BLaER1 treated with 17β-estradiol and CSF1 and Interleukin-3, amounts not matched to agents 10 nM and 100 nM (cell line): ENCODE measurements around the gene CNR2.
"Not testable (repeated sequence)": the region's sequence is repeated elsewhere in the genome, so short reads cannot be mapped to it uniquely, and the experiment has no call there.

Experiments
- H3K27ac ChIP-seq, 11 experiments: shearing (Covaris generic); formaldehyde crosslinking; 2 replicates each; pipeline ENCODE4 v1.8.1; 2022
- H3K27me3 ChIP-seq, 11 experiments: shearing (Covaris generic); formaldehyde crosslinking; 2 replicates each; pipeline ENCODE4 v1.8.1; 2022
- H3K36me3 ChIP-seq, 11 experiments: shearing (Covaris generic); formaldehyde crosslinking; 2 replicates each; pipeline ENCODE4 v1.8.1; 2022
- H3K4me1 ChIP-seq, 10 experiments: shearing (Covaris generic); formaldehyde crosslinking; 2 replicates each; pipeline ENCODE4 v1.8.1; 2022
- H3K4me2 ChIP-seq, 11 experiments: shearing (Covaris generic); formaldehyde crosslinking; 2 replicates each; pipeline ENCODE4 v1.8.1; 2022
- H3K4me3 ChIP-seq, 10 experiments: shearing (Covaris generic); formaldehyde crosslinking; 2 replicates each; pipeline ENCODE4 v1.8.1; 2022
- H3K9ac ChIP-seq, 11 experiments: shearing (Covaris generic); formaldehyde crosslinking; 2 replicates each; pipeline ENCODE4 v1.8.1; 2022
- H3K9me3 ChIP-seq, 11 experiments: shearing (Covaris generic); formaldehyde crosslinking; replicated peaks in 1 of 11; 2 replicates each; pipeline ENCODE4 v1.8.1; 2022
- H4K20me1 ChIP-seq, 11 experiments: shearing (Covaris generic); formaldehyde crosslinking; 2 replicates each; pipeline ENCODE4 v1.8.1; 2022
- Cebpa-rat ChIP-seq, 11 experiments: shearing (Covaris generic); IDR thresholded peaks; 2 replicates each; pipeline ENCODE4 v1.8.1; 2022

The CNR2 gene

DNA sequence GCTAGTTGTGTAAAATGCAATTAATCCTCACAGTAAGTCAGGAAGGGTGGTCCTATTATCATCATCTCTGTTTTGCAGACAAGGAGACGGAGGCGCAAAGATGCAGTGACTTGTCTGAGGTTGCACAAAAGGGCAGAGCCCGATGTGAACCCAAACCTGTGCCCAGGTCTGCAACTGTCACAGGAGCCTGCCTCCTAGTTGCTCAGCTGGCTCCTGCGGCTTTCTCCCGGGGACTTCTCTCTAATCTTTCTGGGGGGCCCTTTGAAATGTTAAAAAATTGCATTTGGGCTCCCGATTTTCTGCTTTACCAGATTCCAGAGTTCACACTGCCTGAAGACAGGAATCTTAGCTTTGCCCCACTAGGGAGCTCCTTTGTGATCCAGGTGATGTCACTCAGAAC is 9.4 kb downstream of the CNR2 start:
- TF ChIP-seq Cebpa-rat (IDR thresholded peaks at IDR 0.05) = no peak
- Histone ChIP-seq H3K36me3 (peaks cover 0 to 10% (median 0%) of the 10 kb centered on the region in 11 experiments; a peak in 1 of 22 replicates), H3K27ac (no peak overlapping the region), H3K27me3 (peaks cover 34 to 57% (median 53%) of the 10 kb centered on the region in 11 experiments), H3K4me3 (no peak overlapping the region), H4K20me1 (peaks cover 0 to 5% (median 0%) of the 10 kb centered on the region in 11 experiments; a peak in 1 of 22 replicates), H3K4me2 (no peak overlapping the region), H3K9me3 (peaks cover 0 to 25% (median 15%) of the 10 kb centered on the region in 11 experiments; a peak in 15 of 22 replicates), H3K4me1 (peaks cover 10 to 33% (median 23%) of the 10 kb centered on the region in 10 experiments), H3K9ac (no peak overlapping the region)

DNA sequence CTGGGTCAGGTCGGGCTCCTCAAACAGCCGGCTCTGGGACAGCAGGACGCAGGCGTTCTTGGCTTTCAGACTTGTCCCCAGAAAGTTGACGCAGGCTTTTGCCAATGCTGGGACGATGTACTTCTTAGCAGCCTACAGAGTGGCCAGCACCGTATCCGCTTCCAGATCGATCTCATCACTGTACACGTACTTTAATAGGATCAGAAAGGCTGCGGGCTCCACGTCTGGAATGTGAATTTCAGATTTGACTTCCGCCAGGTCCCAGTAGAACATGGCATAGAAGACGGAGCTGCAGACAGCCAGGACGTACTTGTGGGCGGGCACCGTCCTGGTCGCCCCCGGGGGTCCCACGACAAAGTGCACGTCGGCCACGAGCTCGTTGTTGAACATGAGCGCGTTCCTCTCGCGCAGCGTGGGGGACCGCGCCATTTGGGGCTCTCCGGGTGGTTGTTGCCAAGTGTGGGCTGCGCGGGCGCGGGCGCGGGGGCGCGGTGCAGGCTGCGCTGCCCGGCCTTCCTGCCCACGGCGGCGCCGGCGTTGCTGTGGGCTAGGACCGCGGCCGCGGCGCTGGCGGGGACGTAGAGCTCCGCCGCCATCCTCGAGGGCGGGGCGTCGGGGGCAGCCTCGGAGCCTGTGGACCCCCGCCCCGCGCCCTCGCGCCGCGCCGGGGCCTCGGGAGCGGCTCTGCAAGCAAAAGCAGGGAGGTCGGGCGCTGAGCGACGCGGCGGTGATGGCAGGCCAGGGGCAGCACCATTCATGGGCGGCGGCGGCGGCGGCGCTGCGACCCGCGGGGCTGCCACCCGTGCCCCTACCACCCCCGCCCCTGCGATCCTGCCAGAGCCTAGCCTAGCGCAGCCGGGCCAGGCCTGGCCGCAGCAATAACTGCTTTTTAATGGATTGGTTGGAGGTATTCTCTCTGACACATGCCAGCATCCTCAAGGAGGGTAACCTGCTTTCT is 10.6 kb downstream of the CNR2 start:
- H3K27me3 ChIP-seq = peaks cover 34 to 57% (median 53%) of the 10 kb centered on the region in 11 experiments
- H3K9me3 ChIP-seq = peaks cover 0 to 25% (median 15%) of the 10 kb centered on the region in 11 experiments; a peak in 15 of 22 replicates
- H3K4me1 ChIP-seq = peaks cover 4 to 26% (median 16%) of the 10 kb centered on the region in 10 experiments; a peak in 19 of 20 replicates
- H3K9ac ChIP-seq = peak overlapping the region in 3 of 11 experiments; percentile 18 to 50 (median 38); a peak in 3 of 22 replicates
- peak overlapping the region in 7 of 10 experiments; percentile 15 to 39 (median 25); a peak in 8 of 20 replicates for H3K4me3 ChIP-seq
- no peak for TF ChIP-seq Cebpa-rat (IDR thresholded peaks at IDR 0.05)
- H3K27ac ChIP-seq = no peak overlapping the region
- H4K20me1 ChIP-seq = peaks cover 0 to 5% (median 0%) of the 10 kb centered on the region in 11 experiments; a peak in 1 of 22 replicates
- peak overlapping the region in 9 of 11 experiments; percentile 18 to 64 (median 34); a peak in 13 of 22 replicates for H3K4me2 ChIP-seq
- H3K36me3 ChIP-seq = peaks cover 0 to 10% (median 0%) of the 10 kb centered on the region in 11 experiments; a peak in 1 of 22 replicates

DNA sequence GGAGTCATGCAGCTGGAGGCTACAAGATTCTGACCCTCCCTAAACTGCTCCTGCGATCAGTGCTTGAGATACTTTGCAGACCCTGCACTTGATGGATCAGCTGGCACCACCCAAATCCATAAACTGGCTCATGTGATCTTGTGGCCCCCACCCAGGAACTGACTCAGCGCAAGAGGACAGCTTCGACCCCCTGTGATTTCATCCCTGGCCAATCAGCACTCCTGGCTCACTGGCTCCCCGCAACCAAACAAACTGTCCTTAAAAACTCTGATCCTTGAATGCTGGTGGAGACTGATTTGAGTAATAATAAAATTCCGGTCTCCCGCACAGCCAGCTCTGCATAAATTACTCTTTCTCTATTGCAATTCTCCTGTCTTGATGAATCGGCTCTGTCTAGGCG is 13.1 kb downstream of the CNR2 start:
- Histone ChIP-seq H3K4me1 (peaks cover 22 to 50% (median 34%) of the 10 kb centered on the region in 10 experiments), H3K9me3 (peaks cover 0 to 25% (median 15%) of the 10 kb centered on the region in 11 experiments; a peak in 15 of 22 replicates), H3K27me3 (peaks cover 29 to 45% (median 43%) of the 10 kb centered on the region in 11 experiments), H3K36me3 (peaks cover 0 to 10% (median 0%) of the 10 kb centered on the region in 11 experiments; a peak in 1 of 22 replicates), H3K4me2 (peak overlapping the region in 3 of 11 experiments; percentile 9 to 41 (median 19); a peak in 2 of 22 replicates)
- not testable (repeated sequence) for H3K27ac ChIP-seq, H3K9ac ChIP-seq, H4K20me1 ChIP-seq, H3K4me3 ChIP-seq

DNA sequence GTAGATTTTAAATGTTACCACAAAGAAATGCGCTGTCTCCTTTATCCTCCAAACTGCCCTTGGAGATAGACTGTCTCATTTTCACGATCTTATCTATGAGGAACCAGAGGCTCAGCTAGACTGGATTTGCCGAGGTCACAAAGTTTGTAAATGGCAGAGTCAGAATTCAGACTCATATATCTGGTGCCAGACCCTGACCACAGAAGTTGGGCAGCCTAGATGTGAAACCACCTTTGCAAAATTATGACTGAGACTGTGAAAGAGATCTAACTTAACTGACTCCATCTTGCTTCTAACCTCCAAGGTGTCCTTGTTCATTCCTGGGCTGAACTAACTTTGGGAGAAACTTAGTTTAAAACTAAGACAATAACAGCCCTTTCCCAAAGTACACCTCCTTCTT is 14.1 kb downstream of the CNR2 start:
- Histone ChIP-seq H3K9me3 (peaks cover 0 to 25% (median 15%) of the 10 kb centered on the region in 11 experiments; a peak in 15 of 22 replicates), H3K9ac (no peak overlapping the region), H3K27ac (peak overlapping the region in 1 of 11 experiments; percentile 33; a peak in 3 of 22 replicates), H3K4me2 (peak overlapping the region in 3 of 11 experiments; percentile 33 to 53 (median 37); a peak in 5 of 22 replicates), H3K27me3 (peaks cover 20 to 36% (median 33%) of the 10 kb centered on the region in 11 experiments), H3K4me1 (peaks cover 27 to 54% (median 39%) of the 10 kb centered on the region in 10 experiments), H3K4me3 (no peak overlapping the region), H4K20me1 (peaks cover 0 to 5% (median 0%) of the 10 kb centered on the region in 11 experiments; a peak in 1 of 22 replicates), H3K36me3 (peaks cover 0 to 10% (median 0%) of the 10 kb centered on the region in 11 experiments; a peak in 1 of 22 replicates)
- TF ChIP-seq Cebpa-rat (IDR thresholded peaks at IDR 0.05) = no peak

DNA sequence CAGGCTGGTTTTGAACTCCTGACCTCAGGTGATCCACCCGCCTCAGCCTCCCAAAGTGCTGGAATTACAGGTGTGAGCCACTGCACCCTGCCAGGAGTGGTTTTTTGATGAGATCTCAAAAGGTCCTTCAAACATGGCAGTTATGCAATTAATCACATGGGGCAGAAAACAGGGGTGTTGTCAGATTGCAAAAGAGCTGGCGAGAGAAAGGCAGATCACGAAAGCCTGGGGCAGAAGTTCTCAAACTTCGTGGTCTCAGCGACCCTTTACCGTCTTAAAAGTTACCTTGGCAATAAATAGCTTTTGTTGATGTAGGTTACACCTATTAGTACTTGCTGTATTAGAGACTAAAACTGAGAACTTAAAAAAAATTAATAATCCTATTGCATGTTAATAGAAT is 16.1 kb downstream of the CNR2 start:
- peak overlapping the region in 10 of 11 experiments; percentile 36 to 83 (median 66); a peak in 19 of 22 replicates for H3K27ac ChIP-seq
- peak overlapping the region in 7 of 11 experiments; percentile 18 to 62 (median 44); a peak in 9 of 22 replicates for H3K9ac ChIP-seq
- H3K9me3 ChIP-seq = peaks cover 0 to 16% (median 5%) of the 10 kb centered on the region in 11 experiments; a peak in 10 of 22 replicates
- H3K4me3 ChIP-seq = no peak overlapping the region
- TF ChIP-seq Cebpa-rat (IDR thresholded peaks at IDR 0.05) = peak in 3 of 11 experiments; percentile 27 to 30 (median 28); a peak in 3 of 22 replicates
- H3K36me3 ChIP-seq = peaks cover 0 to 4% (median 0%) of the 10 kb centered on the region in 11 experiments; a peak in 1 of 22 replicates
- H3K4me2 ChIP-seq = peak overlapping the region; percentile 47 to 77 (median 64)
- peaks cover 0 to 16% (median 13%) of the 10 kb centered on the region in 11 experiments; a peak in 21 of 22 replicates for H3K27me3 ChIP-seq
- no peaks in the 10 kb centered on the region for H4K20me1 ChIP-seq
- H3K4me1 ChIP-seq = peaks cover 37 to 66% (median 44%) of the 10 kb centered on the region in 10 experiments

DNA sequence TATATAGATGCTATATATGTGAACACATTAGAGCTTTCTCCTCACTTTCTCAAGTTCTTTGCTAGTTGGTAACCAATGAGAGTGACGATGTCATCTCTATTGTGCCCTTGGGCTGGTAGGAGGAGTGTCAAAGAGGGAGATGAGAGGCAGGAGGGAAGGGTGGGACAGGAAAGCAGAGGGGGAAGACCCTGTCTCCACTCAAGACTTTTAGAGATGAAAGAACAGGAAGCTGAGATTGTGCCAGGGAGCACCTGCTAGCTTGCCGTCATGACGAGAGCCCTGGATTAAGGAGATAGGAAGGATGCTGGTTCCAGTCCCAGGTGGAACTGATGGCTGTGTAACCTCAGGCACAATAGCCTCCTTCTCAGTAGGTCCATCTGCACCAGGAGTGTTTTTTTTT is 16.7 kb downstream of the CNR2 start:
- H3K4me3 ChIP-seq = no peak overlapping the region
- peak overlapping the region; percentile 27 to 83 (median 66); a peak in 21 of 22 replicates for H3K27ac ChIP-seq
- H3K4me1 ChIP-seq = peaks cover 37 to 71% (median 46%) of the 10 kb centered on the region in 10 experiments
- TF ChIP-seq Cebpa-rat (IDR thresholded peaks at IDR 0.05) = no peak
- 0 out of 22 replicates have a peak, but pooled peaks cover 0 to 3% (median 0%) of the 10 kb centered on the region in 11 experiments for H3K36me3 ChIP-seq
- H4K20me1 ChIP-seq = no peaks in the 10 kb centered on the region
- H3K9me3 ChIP-seq = peaks cover 0 to 10% (median 4%) of the 10 kb centered on the region in 11 experiments; a peak in 4 of 22 replicates
- peaks cover 0 to 10% (median 7%) of the 10 kb centered on the region in 11 experiments; a peak in 17 of 22 replicates for H3K27me3 ChIP-seq
- H3K4me2 ChIP-seq = peak overlapping the region; percentile 47 to 77 (median 64)
- peak overlapping the region in 6 of 11 experiments; percentile 4 to 62 (median 35); a peak in 7 of 22 replicates for H3K9ac ChIP-seq

DNA sequence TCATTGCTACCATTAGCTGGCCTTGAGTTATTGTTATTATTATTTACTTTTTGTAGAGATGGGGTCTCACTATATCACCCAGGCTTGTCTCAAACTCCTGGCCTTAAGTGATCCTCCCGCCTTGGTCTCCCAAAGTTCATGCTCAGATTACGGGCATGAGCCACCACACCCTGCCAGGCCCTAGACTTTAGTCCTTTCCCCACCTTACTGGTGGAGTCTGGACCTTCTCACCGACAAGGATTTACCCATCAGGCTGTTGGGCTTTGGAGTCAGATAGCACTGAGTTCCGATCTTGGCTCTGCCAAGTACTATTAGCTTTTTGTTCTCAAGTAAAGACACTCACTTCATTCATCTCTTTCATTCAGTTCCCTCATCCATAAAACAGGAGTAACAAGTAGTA is 17.2 kb downstream of the CNR2 start:
- peak overlapping the region; percentile 36 to 83 (median 66); a peak in 20 of 22 replicates for H3K27ac ChIP-seq
- H4K20me1 ChIP-seq = no peaks in the 10 kb centered on the region
- H3K4me2 ChIP-seq = peak overlapping the region; percentile 47 to 77 (median 64); a peak in 20 of 22 replicates
- peak overlapping the region in 5 of 11 experiments; percentile 1 to 56 (median 44); a peak in 5 of 22 replicates for H3K9ac ChIP-seq
- no peak for TF ChIP-seq Cebpa-rat (IDR thresholded peaks at IDR 0.05)
- peaks cover 0 to 5% (median 1%) of the 10 kb centered on the region in 11 experiments; a peak in 2 of 22 replicates for H3K9me3 ChIP-seq
- H3K27me3 ChIP-seq = peaks cover 0 to 5% (median 2%) of the 10 kb centered on the region in 11 experiments; a peak in 13 of 22 replicates
- H3K4me1 ChIP-seq = peaks cover 37 to 71% (median 46%) of the 10 kb centered on the region in 10 experiments
- no peak overlapping the region for H3K4me3 ChIP-seq
- 0 out of 22 replicates have a peak, but pooled peaks cover 0 to 2% (median 0%) of the 10 kb centered on the region in 11 experiments for H3K36me3 ChIP-seq

DNA sequence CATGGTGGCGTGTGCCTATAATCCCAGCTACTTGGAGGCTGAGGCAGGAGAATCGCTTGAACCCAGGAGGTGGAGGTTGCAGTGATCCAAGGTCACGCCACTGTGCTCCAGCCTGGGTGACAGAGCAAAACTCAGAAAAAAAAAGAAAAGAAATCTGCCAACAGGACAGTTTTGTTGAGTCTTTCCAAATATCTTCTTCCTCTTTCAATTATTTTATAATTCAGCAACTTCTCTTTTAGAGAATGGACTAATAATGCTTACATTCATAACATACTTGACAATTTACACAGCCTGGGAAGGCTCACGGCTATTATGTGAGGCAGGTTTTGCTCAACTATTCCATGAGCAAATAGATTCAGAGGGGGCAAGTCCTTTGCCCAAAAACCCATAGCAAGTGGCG is 18.1 kb downstream of the CNR2 start:
- Histone ChIP-seq H3K9me3 (no peaks in the 10 kb centered on the region), H3K4me3 (no peak overlapping the region), H3K27ac (peak overlapping the region in 9 of 11 experiments; percentile 7 to 83 (median 66); a peak in 11 of 22 replicates), H3K4me1 (peaks cover 37 to 71% (median 46%) of the 10 kb centered on the region in 10 experiments), H3K9ac (peak overlapping the region in 4 of 11 experiments; percentile 43 to 56 (median 50); a peak in 8 of 22 replicates), H3K4me2 (peak overlapping the region in 7 of 11 experiments; percentile 16 to 77 (median 64); a peak in 12 of 22 replicates), H4K20me1 (no peaks in the 10 kb centered on the region), H3K36me3 (no peaks in the 10 kb centered on the region), H3K27me3 (no peaks in the 10 kb centered on the region)
- 0 out of 22 replicates have a peak, but pooled peaks of 1 of the 11 experiments have one; percentile 33 for TF ChIP-seq Cebpa-rat (IDR thresholded peaks at IDR 0.05)
